ENCODE results near the gene DNAJC5G.

DNA sequence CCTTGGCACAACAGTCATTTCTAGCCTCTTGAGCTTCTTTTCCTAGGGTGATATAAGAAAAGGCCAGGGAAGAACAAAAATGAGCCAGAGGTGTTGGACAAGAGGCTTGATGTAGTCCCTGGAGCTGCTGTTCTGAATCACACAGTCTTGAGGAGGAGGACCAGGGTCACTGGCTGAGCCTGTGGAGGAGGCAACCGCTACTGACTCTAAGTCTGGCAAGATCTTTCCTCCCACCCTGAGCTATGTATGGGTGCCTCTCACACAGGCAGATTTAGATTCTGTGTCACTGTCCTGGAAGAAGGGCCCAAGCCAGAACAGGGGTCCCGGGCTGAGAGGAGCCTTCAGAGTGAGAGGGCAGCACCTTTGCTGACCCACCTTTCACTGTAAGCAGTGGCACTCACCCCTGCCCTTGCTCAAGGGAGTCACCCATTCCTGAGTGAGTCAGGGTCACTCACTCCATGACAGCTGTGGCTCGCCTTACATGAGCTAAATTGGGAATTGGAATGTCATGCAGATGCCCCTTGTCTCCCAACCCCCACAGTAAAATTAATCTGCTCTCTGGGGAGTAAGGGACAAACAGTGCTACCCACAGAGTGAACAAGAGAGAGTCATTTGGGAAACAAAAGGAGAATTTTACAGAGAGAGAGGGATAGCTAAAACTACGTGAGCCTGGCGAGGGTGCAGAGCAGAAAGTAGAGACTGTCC lies 6.8 kb downstream of the DNAJC5G start, which contains the start of gene TRIM54:
- TF ChIP-seq CTCF (IDR thresholded peaks at IDR 0.05) = no peak
- no peak for TF ChIP-seq POLR2A (IDR thresholded peaks at IDR 0.05)
